Measurements from ENCODE around the gene DENND6B.

DENND6B gene

GRCh38 chr22:50302041-50302541 lies 24.7 kb downstream of the DENND6B start:
- no peak for DNase-seq

GRCh38 chr22:50301581-50301991 lies 25.2 kb downstream of the DENND6B start:
- no peak for DNase-seq

GRCh38 chr22:50300620-50301257 lies 26.1 kb downstream of the DENND6B start:
- no peak for DNase-seq

DNA sequence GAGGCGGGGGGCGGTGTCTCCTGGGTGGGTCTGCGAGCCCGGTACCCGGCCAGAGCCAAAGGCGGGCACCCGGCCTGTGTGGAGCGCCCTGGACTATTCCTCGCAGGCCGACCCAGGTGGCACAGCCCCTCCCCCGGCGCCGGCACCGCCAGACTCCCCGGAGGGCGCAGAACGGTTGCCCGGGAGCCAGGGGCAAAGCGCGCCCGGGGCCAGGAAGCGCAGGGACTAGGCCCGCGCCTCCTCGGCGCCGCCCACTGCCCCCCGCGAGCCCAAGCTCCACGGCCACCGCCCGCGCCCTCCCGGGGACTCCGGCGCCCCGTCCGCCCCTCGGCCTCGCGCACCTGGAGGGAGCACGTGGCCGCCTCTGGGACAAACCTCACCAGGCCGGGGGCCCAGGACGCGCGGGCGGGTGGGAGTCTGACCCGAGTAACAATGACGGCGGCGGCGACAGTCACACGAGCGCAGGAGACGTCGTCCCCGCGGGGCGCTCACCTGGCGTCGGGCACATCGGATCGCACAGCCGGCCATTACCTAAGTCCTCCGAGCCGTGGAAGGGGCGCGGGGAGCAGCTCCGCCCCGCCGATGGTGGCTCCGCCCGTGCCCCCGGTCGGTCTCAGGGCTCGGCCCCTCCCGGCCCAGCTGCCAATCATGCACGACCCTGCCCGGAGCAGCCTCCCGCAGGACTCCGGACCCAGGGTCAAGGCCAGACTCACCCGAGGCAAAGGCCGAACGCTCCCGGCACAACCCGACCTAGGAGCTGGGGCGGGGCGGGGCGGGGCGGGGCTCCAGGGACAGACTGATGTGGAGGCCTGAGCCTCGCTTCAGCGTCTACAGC lies 26.8 kb downstream of the DENND6B start:
- DNase-seq: peak; percentile 91

DNA sequence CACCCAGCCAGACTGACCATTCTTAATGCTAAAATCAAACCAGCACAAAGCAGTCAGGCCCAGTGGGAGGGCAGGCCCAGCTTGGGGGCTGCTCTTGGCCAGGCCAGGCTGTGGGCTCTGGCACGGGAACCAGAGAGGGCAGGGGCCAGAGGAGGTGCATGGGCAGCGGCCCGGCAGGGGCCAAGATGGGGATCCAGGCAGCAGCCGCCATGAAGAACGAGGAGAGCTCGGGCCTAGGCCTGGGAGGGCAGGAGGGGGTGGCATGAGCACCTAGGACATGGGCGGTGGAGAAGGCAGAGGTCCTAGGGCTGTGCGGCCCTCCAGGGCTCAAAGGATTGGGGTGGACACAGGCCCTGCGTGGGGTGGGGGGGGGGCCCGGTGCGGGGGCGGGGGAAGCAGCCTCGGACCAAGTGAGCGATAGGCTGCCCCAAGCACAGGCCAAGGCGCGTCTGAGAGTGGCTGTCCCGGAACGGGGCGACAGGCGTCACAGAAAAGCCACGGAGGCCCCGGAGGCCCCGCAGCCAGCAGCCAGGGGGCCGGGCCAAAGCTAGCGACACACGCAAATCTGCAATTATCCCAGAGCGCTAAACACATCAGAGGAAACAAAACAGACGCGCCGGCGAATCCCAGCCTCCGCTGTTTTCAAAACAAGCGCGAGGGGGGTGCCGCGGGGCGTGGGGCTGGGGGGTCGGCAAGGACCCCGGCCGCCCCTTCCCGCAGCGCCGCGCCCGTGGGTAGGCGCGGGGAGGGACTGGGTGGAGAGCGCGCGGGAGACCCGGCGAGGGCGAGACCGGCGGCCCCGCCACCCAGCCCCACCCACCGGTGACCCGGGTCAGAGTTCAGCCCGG lies 27.7 kb downstream of the DENND6B start:
- DNase-seq: no peak

DNA sequence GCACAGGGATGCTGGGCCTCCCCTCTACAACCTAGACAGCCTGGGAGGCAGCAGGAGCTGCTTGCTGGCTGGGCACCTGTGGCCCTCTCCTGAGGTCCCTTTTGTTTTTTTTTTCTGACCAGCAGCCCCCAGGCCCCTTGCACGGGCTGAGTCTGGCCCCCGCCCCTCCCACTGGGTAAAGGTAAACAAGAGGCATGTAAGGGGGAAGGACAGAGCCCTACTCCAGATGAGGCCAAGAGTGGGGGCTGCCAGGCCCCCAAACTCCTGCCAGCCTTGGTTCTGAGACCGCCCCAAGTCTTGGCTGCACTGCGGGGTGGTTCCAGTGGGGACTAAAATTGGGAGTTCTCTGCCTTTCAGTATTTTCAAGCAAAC lies 28.6 kb downstream of the DENND6B start:
- no peak for DNase-seq

DNA sequence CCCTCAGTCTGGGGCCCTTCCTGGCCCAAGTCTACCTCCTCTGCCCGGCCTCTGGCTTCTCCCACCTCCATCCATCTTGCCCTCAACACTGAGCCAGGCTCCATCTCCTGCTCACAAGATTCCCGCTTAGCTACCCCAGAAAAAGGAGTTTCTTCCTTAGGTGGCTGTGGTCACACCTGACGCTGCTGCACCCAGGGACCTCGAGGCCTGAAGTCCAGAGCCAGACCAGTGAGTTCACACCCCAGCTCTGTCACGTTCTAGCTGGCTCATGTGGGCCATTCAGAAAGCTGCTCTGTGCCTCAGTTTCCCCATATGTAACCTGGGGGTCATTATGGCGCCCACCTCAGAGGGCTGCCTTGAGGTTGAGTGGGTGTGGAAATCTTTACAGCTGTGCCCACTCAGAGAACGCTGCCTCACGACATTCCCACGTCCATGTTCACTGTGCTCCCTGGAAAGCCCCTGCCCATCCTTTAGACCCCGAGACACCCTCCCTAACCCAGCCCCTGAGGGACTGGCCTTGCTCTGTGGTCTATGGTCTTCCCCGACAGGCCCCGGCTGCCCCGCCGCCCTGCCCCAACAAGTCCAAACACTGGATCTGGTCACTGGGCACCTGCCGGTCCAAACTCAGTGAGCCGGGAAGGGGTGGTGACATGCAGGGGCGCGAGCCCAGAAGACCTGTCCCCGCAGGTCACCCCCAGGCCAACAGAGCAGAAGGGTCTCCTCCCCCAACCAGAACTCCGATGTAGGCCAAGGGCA lies 29.1 kb downstream of the DENND6B start:
- no peak for DNase-seq

- no peak for DNase-seq
Measured at GRCh38 chr22:50296658-50297490, 29.9 kb downstream of the DENND6B start.

- no peak for DNase-seq
Measured at GRCh38 chr22:50294319-50294656, 32.5 kb downstream of the DENND6B start.

- DNase-seq: peak; percentile 95
Measured at GRCh38 chr22:50293441-50294318, 33.1 kb downstream of the DENND6B start.

- no peak for DNase-seq
Measured at GRCh38 chr22:50292643-50293440, 34.0 kb downstream of the DENND6B start.

GRCh38 chr22:50289942-50290630 lies 36.7 kb downstream of the DENND6B start:
- DNase-seq: no peak

GRCh38 chr22:50289151-50289941 lies 37.5 kb downstream of the DENND6B start:
- no peak for DNase-seq

GRCh38 chr22:50287731-50288130 lies 39.1 kb downstream of the DENND6B start:
- DNase-seq: no peak

DNA sequence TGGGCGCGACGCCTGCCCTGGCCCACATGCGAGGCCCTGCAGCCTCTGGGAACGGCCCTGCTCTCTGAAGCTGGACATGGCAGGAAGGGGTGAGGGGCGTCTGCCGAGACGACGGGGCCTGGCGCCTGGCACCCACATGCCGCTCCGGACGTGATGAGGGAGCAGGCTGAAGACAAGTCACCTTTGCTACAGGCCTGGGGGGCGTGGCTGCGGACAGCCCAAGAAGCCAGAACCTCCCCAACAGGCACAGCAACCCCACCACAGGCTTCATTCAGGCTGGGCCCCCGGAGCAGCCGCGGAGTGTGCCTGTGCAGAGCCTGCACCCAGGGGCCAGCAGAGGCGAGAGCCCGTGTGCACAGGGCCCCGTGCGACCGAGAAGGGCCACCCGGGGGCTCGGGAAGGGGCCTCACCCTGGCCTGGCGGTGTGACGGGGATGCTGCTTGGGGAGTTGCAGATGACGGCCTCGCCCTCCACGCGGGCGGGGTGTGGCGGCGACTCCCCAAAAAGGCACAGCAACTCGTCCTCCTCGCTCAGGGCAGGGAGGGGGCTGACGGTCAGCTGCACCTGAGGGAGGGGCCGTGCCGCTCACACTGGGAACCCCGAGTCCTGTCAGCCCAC lies 40.0 kb downstream of the DENND6B start:
- no peak for DNase-seq

DNA sequence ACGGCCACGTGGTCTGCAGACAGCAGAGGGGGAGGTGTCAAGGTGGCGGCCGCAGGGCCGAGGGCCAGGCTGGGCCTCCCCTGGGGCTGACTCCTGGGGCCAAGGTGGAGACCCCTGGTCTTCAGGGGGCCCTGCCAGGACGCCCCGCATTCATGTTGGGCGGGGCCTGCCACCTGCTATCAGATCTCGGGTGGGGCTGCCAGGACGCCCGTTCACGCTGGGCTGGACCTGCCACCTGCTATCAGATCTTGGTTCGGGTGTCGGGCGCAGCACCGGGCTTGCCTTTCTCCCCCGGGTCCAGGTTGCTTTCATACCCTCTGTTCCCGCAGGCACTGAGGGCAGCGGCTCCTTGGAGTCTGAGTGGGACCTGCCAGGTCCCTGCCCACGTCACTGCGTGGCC lies 40.5 kb downstream of the DENND6B start:
- no peak for DNase-seq

- no peak for DNase-seq
Measured at GRCh38 chr22:50285568-50286229, 41.1 kb downstream of the DENND6B start.
